Endothelial cell of umbilical vein (primary cell): ENCODE results near the gene SUGCT. TPM values are rescaled to one million over a fixed set of nuclear protein-coding genes. Genes with fewer than 3 reads are reported as not detected.

ENCODE experiments used
- BruUV-seq: library from RNA; stranded (reverse); fragments of 400-500 nt; replicated peaks from 2 replicates; lab custom pipeline; 2021; lab: Mats Ljungman, UMichigan
- CTCF ChIA-PET: fragments of 300-600, 350-600 bp; sonication (Branson Sonifier 250); formaldehyde crosslinking; loops from one replicate; lab custom pipeline; 2021; ENCODE audit warnings: antibody characterized with exemption, inconsistent platforms; lab: Charles Lee
- POLR2A ChIA-PET: fragments of 300-600, 350-600 bp; sonication (Branson Sonifier 250); formaldehyde crosslinking; loops from one replicate; lab custom pipeline; 2021; ENCODE audit warnings: antibody characterized with exemption, inconsistent platforms; lab: Charles Lee
- DNase-seq: peaks from one replicate; pipeline ENCODE4 v3.0.0-alpha.2; 2011; ENCODE audit warnings: low read depth, low spot score
- FAIRE-seq: peaks from 2 replicates; lab custom pipeline; 2011; peaks lifted over from hg19 to GRCh38; lab: Jason Lieb, UNC
- H2AFZ ChIP-seq: 2 replicates; pipeline ENCODE4 v1.6.0; 2012; ENCODE audit warnings: low read depth, low read length, control low read depth, inconsistent platforms
- H3K27ac ChIP-seq: 2 replicates; pipeline ENCODE4 v1.5.1; 2011; ENCODE audit warnings: low read depth, mild to moderate bottlenecking, control low read depth, low read length, moderate library complexity; ENCODE audit not compliant: insufficient read depth
- H3K27me3 ChIP-seq, 2 experiments: 2 replicates each; pipeline versions ENCODE4 v1.6.0 to v1.6.1; 2011; ENCODE audit warnings: low read length in 2 of 2, mixed read lengths in 1 of 2; ENCODE audit not compliant: control insufficient read depth in 2 of 2, insufficient read depth in 2 of 2
- H3K36me3 ChIP-seq, 2 experiments: 2 replicates in 1 of 2; 3 replicates in 1 of 2; pipeline ENCODE4 v1.5.1; 2011; ENCODE audit warnings: low read length in 2 of 2, mild to moderate bottlenecking in 1 of 2, moderate library complexity in 1 of 2; ENCODE audit not compliant: control insufficient read depth in 2 of 2, insufficient read depth in 2 of 2; ENCODE audit errors: extremely low read depth in 1 of 2
- H3K4me1 ChIP-seq: 3 replicates; pipeline ENCODE4 v1.5.1; 2011; ENCODE audit warnings: mild to moderate bottlenecking, low read length; ENCODE audit not compliant: control insufficient read depth, insufficient read depth; ENCODE audit errors: extremely low read depth
- H3K4me2 ChIP-seq: 2 replicates; pipeline ENCODE4 v1.6.1; 2011; ENCODE audit warnings: low read length, control low read depth, mixed read lengths; ENCODE audit not compliant: insufficient read depth
- H3K4me3 ChIP-seq, 3 experiments: fragments of 200-600 bp in 1 of 3; sonication (generic), shearing (Covaris generic) in 1 of 3; replicated peaks in 1 of 3; 2 replicates each; pipeline ENCODE4 v1.5.1; 2011 to 2016; ENCODE audit warnings: control low read depth in 3 of 3, low read length in 3 of 3, mild to moderate bottlenecking in 2 of 3, inconsistent platforms in 1 of 3, low read depth in 1 of 3, moderate library complexity in 1 of 3; ENCODE audit not compliant: insufficient read depth in 1 of 3
- H3K79me2 ChIP-seq: 2 replicates; pipeline ENCODE4 v1.6.0; 2012; ENCODE audit warnings: low read length, inconsistent platforms; ENCODE audit not compliant: control insufficient read depth, insufficient read depth
- H3K9ac ChIP-seq: replicated peaks from 2 replicates; pipeline ENCODE3; 2011; ENCODE audit warnings: low read length, control low read depth; ENCODE audit not compliant: insufficient read depth; ENCODE audit errors: extremely low read depth
- H3K9me1 ChIP-seq: replicated peaks from 3 replicates; pipeline ENCODE4 v1.6.0; 2011; ENCODE audit warnings: mild to moderate bottlenecking, low read length; ENCODE audit not compliant: control insufficient read depth, insufficient read depth; ENCODE audit errors: extremely low read depth
- H3K9me3 ChIP-seq: replicated peaks from 2 replicates; pipeline ENCODE4 v1.5.1; 2012; ENCODE audit warnings: low read length, inconsistent platforms; ENCODE audit not compliant: control insufficient read depth, insufficient read depth
- H4K20me1 ChIP-seq: replicated peaks from 2 replicates; pipeline ENCODE3; 2011; ENCODE audit warnings: mild to moderate bottlenecking, low read length; ENCODE audit not compliant: control insufficient read depth, insufficient read depth; ENCODE audit errors: extremely low read depth
- CTCF ChIP-seq, 2 donors: IDR thresholded peaks; 1 replicate in 1 of 2; 2 replicates in 1 of 2; pipeline ENCODE4 v1.5.1; 2011; ENCODE audit warnings: low read length in 2 of 2, mild to moderate bottlenecking in 2 of 2, moderate library complexity in 2 of 2, control low read depth in 1 of 2, inconsistent platforms in 1 of 2, low read depth in 1 of 2; ENCODE audit not compliant: insufficient read depth in 1 of 2; ENCODE audit errors: extremely low read depth in 1 of 2
- EZH2 ChIP-seq: IDR thresholded peaks from 2 replicates; pipeline ENCODE4 v1.6.1; 2012; ENCODE audit warnings: borderline replicate concordance, low read depth, mild to moderate bottlenecking, moderate library complexity, low read length, inconsistent platforms; ENCODE audit not compliant: severe bottlenecking
- FOS ChIP-seq: IDR thresholded peaks from 2 replicates; pipeline ENCODE4 v1.6.1; 2011; ENCODE audit warnings: mild to moderate bottlenecking, low read length, moderate library complexity, borderline replicate concordance; ENCODE audit not compliant: insufficient read depth
- GATA2 ChIP-seq: IDR thresholded peaks from 2 replicates; pipeline ENCODE4 v1.7.0; 2011; ENCODE audit warnings: low read depth, mild to moderate bottlenecking, moderate library complexity, mixed read lengths, low read length; ENCODE audit not compliant: insufficient read length, insufficient read depth
- JUN ChIP-seq: IDR thresholded peaks from 2 replicates; pipeline ENCODE4 v1.6.1; 2011; ENCODE audit warnings: borderline replicate concordance, low read depth; ENCODE audit not compliant: insufficient read length, insufficient read depth
- MAX ChIP-seq: IDR thresholded peaks from 2 replicates; pipeline ENCODE4 v1.6.1; 2011; ENCODE audit not compliant: insufficient read depth, insufficient read length
- MYC ChIP-seq: IDR thresholded peaks from one replicate; pipeline ENCODE4 v1.6.1; 2011; ENCODE audit warnings: mild to moderate bottlenecking, low read depth, low read length
- POLR2A ChIP-seq: IDR thresholded peaks from 2 replicates; pipeline ENCODE4 v1.6.1; 2012; ENCODE audit warnings: low read depth, mild to moderate bottlenecking, control low read depth, low read length
- POLR2AphosphoS5 ChIP-seq: IDR thresholded peaks from 2 replicates; pipeline ENCODE4 v1.6.1; 2012; ENCODE audit warnings: low read depth, mild to moderate bottlenecking, control low read depth, low read length, moderate library complexity; ENCODE audit not compliant: insufficient read depth
- dilution Hi-C: fragments of 300-500 bp; cut with MboI; formaldehyde crosslinking; loops from one replicate; pipeline ENCODE4 v1.15.0; 2019; ENCODE audit warnings: low sequenced_read_pairs; ENCODE audit not compliant: extremely low pct_ligation_motif_present
- intact Hi-C: fragments of 100-400 bp; cut with micrococcal nuclease; formaldehyde crosslinking; loops from one replicate; pipeline ENCODE4 v1.10.0; 2022
- polyA plus RNA-seq, 4 experiments: library from polyadenylated mRNA; depleted of rRNA in 3 of 4; stranded (reverse) in 3 of 4; unstranded in 1 of 4; fragments of >200 nt; gene quantifications; 2 replicates each; pipeline versions ENCODE4 v1.2.1 to v1.2.3, GENCODE V29; 2011 to 2012; ENCODE audit warnings: missing spikeins in 1 of 4
- total RNA-seq: library from RNA; stranded (reverse); gene quantifications from 2 replicates; pipeline ENCODE4 v1.2.3, GENCODE V29; 2021

The SUGCT gene
- total and polyA plus RNA-seq, 2 donors (not counting 3 experiments of a cell fraction or from before 2014, with no cell fraction given) = 1.2 to 1.4 TPM

- no peaks in the 10 kb centered on the region for H3K36me3 ChIP-seq
- no peaks in the 10 kb centered on the region for H3K9me3 ChIP-seq
- H3K4me1 ChIP-seq = peaks cover 7% of the 10 kb centered on the region
- dilution Hi-C loops = no loop called here
- no peak overlapping the region for H3K27ac ChIP-seq
- POLR2A ChIA-PET = no interaction called here
- H3K79me2 ChIP-seq = no peaks in the 10 kb centered on the region
- no peaks in the 10 kb centered on the region for H3K27me3 ChIP-seq
- intact Hi-C loops = no loop called here
- H3K9ac ChIP-seq = no peak overlapping the region
- CTCF ChIA-PET = no interaction called here
- DNase-seq (no peak), FAIRE-seq (no peak)
- no peak overlapping the region for H2AFZ ChIP-seq
- H3K9me1 ChIP-seq = no peaks in the 10 kb centered on the region
- no peak overlapping the region for H3K4me2 ChIP-seq
- BruUV-seq = no TSS peak
- no peak overlapping the region for H3K4me3 ChIP-seq
- no peak for TF ChIP-seq MYC
- no peak for TF ChIP-seq CTCF (IDR thresholded peaks at IDR 0.05; ENCODE audit: extremely low read depth in 1 of 2, insufficient read depth in 1 of 2, low read depth in 1 of 2, low read length in 2 of 2)
- no peak for TF ChIP-seq POLR2A
- no peak for TF ChIP-seq GATA2
- TF ChIP-seq MAX = no peak
- TF ChIP-seq FOS = no peak
- TF ChIP-seq JUN = no peak
- no peak for TF ChIP-seq POLR2AphosphoS5
- no peak for TF ChIP-seq EZH2
- H4K20me1 ChIP-seq = no peaks in the 10 kb centered on the region
These were observed 754.3 kb downstream of the SUGCT start for GRCh38 chr7:40889099-40889498.
